Astrocyte of the cerebellum (primary cell): ENCODE results near the gene KCNJ1.

Experiments
- DNase-seq: peaks from one replicate; pipeline ENCODE4 v3.0.0-alpha.2; 2011; ENCODE audit warnings: low read depth
- H3K4me3 ChIP-seq: 2 replicates; pipeline ENCODE4 v1.5.1; 2011; ENCODE audit warnings: mild to moderate bottlenecking, low read depth, low read length, moderate library complexity
- CTCF ChIP-seq: IDR thresholded peaks from 2 replicates; pipeline ENCODE4 v1.5.1; 2012; ENCODE audit warnings: low read length, low read depth, moderate library complexity, mild to moderate bottlenecking; ENCODE audit errors: missing control alignments
- in situ Hi-C: cut with HindIII; loops from 2 replicates; pipeline ENCODE4 v1.10.0; 2017; ENCODE audit warnings: low sequenced_read_pairs

Gene KCNJ1

GRCh38 chr11:128906185-128907050 is 39.3 kb upstream of the KCNJ1 start:
- in situ Hi-C loops, result no loop called here
- TF ChIP-seq CTCF, result no peak
- no peak for DNase-seq
- H3K4me3 ChIP-seq, result no peak overlapping the region

- peak; percentile 42 for TF ChIP-seq CTCF
- in situ Hi-C loops, result no loop called here
- peak overlapping the region; percentile 45 for H3K4me3 ChIP-seq
- no peak for DNase-seq
These were observed 38.5 kb upstream of the KCNJ1 start for GRCh38 chr11:128905345-128906184.

- TF ChIP-seq CTCF, result no peak
- DNase-seq, result no peak
- in situ Hi-C loops, result no loop called here
- peak overlapping the region; percentile 45 for H3K4me3 ChIP-seq
These were observed 37.7 kb upstream of the KCNJ1 start for GRCh38 chr11:128904656-128905344.

GRCh38 chr11:128904303-128904655 is 37.2 kb upstream of the KCNJ1 start:
- in situ Hi-C loops, result no loop called here
- no peak for DNase-seq
- no peak overlapping the region for H3K4me3 ChIP-seq
- no peak for TF ChIP-seq CTCF

- H3K4me3 ChIP-seq, result no peak overlapping the region
- no peak for TF ChIP-seq CTCF
- no peak for DNase-seq
- in situ Hi-C loops, result no loop called here
These were observed 36.4 kb upstream of the KCNJ1 start for GRCh38 chr11:128903248-128904061.
